Measurements from ENCODE around the gene TFEB.

TFEB gene

GRCh38 chr6:41736800-41737555 is 1.6 kb upstream of the TFEB start:
- DNase-seq: no peak

DNA sequence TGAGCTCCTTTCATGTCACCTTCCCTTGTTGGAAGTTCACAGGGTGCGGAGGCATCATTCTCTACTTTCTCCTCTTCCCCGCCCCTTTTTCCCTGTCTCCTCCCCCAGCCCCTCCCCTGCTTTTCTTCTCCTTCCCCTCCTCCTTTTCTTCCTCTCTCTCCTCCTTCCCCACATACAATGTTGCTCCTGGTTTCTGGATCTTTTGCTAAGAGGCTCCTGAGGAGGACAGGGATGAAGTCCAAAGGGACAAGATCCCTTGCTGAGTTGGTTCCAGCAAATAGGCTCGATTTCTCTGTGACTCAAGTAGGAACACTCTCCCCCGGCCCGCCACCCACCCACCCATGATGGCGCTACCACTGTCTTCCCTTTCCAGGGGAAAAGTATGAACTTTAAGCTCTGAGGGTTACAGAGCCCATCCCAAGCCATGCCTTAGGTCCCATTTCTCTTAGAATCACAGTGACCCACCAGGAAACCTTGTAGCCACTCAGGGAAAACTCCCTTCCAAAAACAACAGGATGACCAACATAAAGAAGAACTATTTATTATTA is 852 bp upstream of the TFEB start:
- no peak for DNase-seq

DNA sequence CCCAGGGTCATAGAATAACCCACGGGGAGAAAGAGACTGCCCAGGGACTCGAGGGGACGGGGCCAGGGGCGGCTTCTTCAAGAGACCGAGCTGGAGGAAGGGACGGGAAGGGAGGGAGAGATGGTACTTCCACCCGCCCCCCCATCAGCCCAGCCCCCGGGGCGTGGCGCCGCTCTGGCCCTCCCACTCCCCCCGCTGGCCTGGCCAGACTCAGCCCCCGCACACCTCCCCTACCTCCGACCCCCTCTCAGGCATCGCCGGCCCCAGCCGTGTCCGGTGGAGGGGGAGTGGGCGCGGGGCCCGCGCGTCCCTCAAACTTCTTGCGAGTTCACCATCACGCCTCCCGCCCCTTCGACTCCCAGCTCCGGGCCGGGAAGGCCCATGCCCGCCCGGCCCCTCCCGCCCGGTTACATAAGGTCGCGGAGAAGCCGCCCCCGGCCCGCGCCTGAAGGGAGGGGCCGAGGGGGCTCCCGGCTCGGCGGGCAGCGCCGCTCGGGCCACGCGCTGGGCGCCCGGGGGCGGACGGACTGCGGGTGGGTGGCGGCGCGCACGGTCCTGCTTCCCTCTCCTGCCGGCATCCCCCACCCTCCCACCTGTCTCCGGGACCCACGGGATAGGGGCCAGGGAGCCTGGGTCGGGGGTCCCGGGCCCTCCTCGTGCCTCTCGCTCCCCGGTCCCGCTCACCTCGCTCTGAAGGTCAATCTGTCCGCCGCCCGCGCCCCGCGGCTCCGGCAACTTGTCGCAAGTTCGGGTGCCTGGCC is 562 bp downstream of the TFEB start:
- peak; percentile 62 for DNase-seq

GRCh38 chr6:41733707-41734665 is 1.4 kb downstream of the TFEB start:
- peak; percentile 70 for DNase-seq

GRCh38 chr6:41733360-41733706 is 2.1 kb downstream of the TFEB start:
- DNase-seq: no peak

GRCh38 chr6:41732591-41733359 is 2.6 kb downstream of the TFEB start:
- DNase-seq: peak; percentile 78

DNA sequence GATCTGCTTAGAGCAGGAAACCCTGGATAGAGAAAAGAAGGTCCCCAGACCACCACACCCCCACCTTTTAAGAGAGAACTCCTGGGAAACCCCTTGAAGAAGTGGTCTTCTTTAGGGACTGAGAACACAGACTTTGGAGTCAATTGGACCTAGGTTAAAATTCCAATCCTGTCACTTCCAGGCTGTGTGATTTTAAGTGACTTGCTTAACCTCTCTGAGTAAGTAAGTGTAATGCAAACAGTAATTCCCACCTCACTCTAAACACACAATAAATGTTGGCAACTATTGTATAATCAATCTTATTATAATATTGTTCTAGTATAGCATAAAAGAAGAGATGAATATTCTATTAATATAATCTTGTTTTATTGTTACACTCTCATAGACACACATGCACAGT is 3.3 kb downstream of the TFEB start:
- DNase-seq: no peak

DNA sequence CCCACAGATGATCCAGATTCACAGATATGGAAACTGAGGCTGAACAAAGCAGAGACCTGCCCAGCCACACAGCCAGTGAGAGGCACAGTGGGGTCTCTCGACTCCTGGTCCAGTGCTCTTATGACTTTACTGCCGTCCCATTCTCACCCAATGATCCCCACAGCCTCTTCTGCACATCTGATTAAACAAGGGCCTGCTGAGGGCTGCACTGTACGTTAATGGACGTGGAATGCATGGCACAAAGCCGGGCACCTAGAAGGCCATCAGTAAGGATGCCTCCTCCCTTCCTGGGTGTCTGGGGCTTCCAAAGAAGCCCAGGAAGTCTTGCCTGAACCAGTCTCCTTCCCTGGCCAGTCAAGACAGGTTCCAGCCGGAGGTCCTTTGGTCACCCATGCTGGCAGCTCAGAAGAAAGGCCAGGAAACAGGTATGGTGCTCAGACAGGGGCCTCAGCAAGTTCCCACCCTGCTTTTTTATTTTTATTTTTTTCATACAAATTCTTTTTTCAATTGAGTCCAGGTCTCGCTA is 3.8 kb downstream of the TFEB start:
- no peak for DNase-seq

DNA sequence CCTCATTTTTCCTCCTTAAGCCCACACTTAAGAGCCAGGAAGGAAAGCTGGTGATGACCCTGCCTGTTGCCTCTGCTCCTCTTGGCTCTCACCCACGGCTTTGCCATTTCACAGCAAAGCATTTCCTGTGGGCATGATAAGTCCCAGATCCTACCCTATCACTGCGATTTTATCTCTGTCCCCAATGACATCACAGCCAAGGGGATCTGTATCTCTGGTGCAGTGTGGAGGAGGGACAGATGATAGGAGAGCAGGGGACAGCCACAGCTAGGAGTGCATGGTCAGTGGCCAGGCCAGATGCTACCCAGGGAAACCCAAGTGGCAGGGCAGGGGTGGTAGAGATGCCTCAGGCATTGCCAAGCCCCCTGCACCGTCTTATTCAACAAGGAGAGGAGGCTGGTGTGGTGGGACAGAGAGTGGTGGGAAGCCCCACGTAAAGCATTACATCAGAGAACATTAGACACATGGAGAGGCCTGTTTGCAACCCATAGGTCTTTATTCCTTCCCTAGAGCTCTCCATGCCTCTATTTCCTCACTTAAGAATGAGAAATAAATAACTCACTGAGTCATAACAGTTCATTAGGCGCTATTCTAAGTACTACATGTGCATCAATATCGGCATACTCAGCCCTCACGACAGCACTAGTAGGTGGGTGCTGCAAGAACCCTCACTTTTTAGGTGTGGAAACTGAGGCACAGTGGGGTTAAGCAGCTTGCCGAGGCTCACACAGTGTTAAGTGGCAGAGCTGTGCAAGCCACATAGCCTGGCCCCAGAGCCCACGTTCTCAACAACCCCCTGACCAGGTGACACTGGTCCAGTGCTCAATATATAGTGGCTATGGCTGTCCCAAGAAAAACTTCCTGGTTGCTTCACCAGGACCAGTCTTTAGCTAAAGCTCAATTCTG is 4.6 kb downstream of the TFEB start:
- DNase-seq: no peak

DNA sequence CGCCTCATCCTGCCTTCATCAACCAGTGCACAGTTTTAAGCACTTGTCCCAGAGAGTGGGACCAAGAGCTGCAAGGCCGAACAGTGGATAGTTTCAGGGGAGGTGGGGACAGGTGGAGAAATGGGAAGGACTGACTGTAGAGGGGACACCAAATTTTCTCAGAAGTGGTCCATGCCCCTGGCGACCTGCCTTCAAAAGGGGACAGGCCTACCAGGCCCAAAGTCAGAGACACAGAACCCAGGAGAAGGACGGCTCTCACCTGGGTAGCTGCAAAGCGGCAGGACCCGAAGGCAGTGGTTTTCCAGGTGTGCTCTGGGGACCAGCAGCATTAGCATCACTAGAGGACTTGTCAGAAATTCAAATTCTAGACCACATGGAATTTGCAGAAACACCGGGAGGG is 5.8 kb downstream of the TFEB start:
- DNase-seq: no peak

- DNase-seq: no peak
Observed at GRCh38 chr6:41728954-41729353, 6.5 kb downstream of the TFEB start.

DNA sequence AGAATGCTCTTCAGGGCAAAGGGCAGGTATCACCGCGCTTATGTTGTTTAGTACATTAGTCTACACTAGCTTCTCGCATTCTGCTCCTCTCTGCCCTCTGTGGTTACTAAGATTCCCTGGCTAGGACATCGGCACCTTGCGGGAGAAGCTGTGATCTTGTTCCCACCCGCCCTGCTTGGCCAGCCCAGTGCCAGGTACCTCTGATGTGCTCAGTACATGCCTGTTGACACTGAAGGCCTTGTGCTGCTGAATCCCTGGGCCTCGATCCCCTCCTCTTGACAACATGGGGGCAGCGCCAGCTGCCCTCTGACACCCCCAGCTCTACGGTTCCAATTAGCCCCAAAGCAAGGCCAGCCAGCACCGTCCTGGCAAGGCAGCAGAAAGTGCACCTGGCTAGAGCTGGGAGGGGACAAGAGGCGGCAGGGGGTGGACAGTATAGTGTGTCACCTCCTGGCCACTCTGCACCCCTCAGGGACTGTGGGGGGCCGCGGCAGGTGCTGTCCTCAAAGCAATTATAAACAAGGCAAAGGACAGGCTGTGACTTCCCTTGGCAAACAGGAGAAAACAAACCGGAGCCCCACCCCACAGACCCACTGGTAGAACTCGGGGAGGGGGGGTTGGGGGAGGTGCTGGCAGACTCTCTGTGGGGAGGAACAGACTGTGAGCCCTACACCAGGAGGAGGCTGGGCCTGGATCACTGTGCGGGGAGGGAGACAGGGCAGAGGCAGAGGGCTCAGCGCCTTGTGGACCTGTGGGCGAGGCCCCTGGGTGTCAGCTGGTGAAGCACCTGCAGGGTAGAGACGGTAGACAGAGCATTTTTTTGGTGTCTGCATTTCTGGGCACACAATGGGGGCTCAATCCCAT is 7.1 kb downstream of the TFEB start:
- no peak for DNase-seq

- DNase-seq: no peak
Observed at GRCh38 chr6:41727705-41728072, 7.7 kb downstream of the TFEB start.

DNA sequence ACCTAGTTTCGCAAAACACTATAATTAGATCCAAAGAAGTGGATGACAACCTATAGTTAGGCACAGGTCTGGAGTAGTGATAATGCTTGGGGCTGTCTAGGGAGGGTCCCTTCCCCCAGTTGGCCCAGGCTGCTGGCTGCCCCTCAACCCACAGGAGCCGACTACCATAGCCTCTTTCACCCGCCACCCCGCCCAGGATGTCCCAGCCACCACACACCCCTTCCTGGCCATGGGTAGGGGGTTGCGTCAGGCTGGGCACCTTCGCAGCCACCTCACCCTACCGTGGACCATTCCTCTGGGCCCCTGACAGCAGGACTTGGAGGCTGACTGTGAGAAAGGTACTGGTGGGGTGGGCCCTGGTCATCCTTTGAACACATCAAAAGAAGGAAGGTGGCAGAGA is 8.5 kb downstream of the TFEB start:
- DNase-seq: no peak

GRCh38 chr6:41724586-41725501 is 10.6 kb downstream of the TFEB start:
- no peak for DNase-seq

DNA sequence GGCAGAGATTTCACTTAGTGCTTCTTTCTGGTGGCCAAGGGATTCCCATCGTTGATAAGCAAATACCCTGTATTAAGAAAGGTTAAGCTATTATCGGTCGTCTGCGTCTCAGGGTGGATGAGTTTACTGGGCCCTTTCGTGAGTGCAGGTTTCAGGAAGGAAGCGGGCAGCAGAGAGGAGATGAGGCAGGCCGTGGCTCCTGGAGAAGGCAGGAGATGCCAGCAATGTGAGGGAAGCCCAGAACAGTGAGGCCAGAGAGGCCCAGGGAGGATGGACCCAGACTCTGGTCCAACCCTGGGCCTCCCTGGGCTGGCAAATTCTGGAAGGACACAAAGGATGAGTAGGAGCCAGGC is 11.2 kb downstream of the TFEB start:
- no peak for DNase-seq

- no peak for DNase-seq
Observed at GRCh38 chr6:41723530-41724227, 11.7 kb downstream of the TFEB start.

GRCh38 chr6:41722969-41723529 is 12.4 kb downstream of the TFEB start:
- no peak for DNase-seq
